Astrocyte (in vitro differentiated cells and primary cell): ENCODE measurements around the gene P4HA2. TPM values are rescaled to one million over a fixed set of nuclear protein-coding genes. Genes with fewer than 3 reads are reported as not detected.
A peak's percentile ranks its signal among the peaks of the same experiment; 100 is the strongest.

Source experiments
- DNase-seq: peaks from one replicate; pipeline ENCODE4 v3.0.0-alpha.2; 2010; ENCODE audit warnings: low read depth
- FAIRE-seq: peaks from 2 replicates; lab custom pipeline; 2011; peaks lifted over from hg19 to GRCh38; lab: Jason Lieb, UNC
- H2AFZ ChIP-seq: 2 replicates; pipeline ENCODE4 v1.6.0; 2012; ENCODE audit warnings: low read depth, low read length, inconsistent platforms
- H3K27ac ChIP-seq: 2 replicates; pipeline ENCODE4 v1.5.1; 2011; ENCODE audit warnings: low read depth, low read length, inconsistent platforms
- H3K27me3 ChIP-seq: 2 replicates; pipeline ENCODE4 v1.6.0; 2011; ENCODE audit warnings: low read length, inconsistent platforms; ENCODE audit not compliant: insufficient read depth
- H3K36me3 ChIP-seq: 2 replicates; pipeline ENCODE4 v1.5.1; 2011; ENCODE audit warnings: low read length, inconsistent platforms; ENCODE audit not compliant: insufficient read depth
- H3K4me1 ChIP-seq: 2 replicates; pipeline ENCODE4 v1.5.1; 2011; ENCODE audit warnings: low read length, inconsistent platforms; ENCODE audit not compliant: insufficient read depth
- H3K4me2 ChIP-seq: 2 replicates; pipeline ENCODE4 v1.6.0; 2012; ENCODE audit warnings: low read length, inconsistent platforms
- H3K4me3 ChIP-seq: 2 replicates; pipeline ENCODE4 v1.5.1; 2011; ENCODE audit warnings: low read depth, mild to moderate bottlenecking, low read length, inconsistent platforms; ENCODE audit not compliant: insufficient read depth
- H3K79me2 ChIP-seq: 2 replicates; pipeline ENCODE4 v1.6.0; 2012; ENCODE audit warnings: mild to moderate bottlenecking, low read length, inconsistent platforms; ENCODE audit not compliant: insufficient read depth
- H3K9ac ChIP-seq: 2 replicates; pipeline ENCODE4 v1.6.0; 2012; ENCODE audit warnings: mild to moderate bottlenecking, low read length, inconsistent platforms
- H3K9me3 ChIP-seq: 2 replicates; pipeline ENCODE4 v1.5.1; 2012; ENCODE audit warnings: low read depth, mild to moderate bottlenecking, low read length, inconsistent platforms; ENCODE audit not compliant: insufficient read depth
- H4K20me1 ChIP-seq: 2 replicates; pipeline ENCODE4 v1.6.0; 2012; ENCODE audit warnings: low read length, inconsistent platforms; ENCODE audit not compliant: insufficient read depth
- H3K27ac Mint-ChIP-seq: one replicate; pipeline ENCODE4 v1.8.0; 2021; ENCODE audit warnings: mild to moderate bottlenecking, mixed read lengths; ENCODE audit not compliant: unreplicated experiment
- H3K27me3 Mint-ChIP-seq: one replicate; pipeline ENCODE4 v1.8.0; 2021; ENCODE audit warnings: low read depth, mixed read lengths; ENCODE audit not compliant: unreplicated experiment
- H3K36me3 Mint-ChIP-seq: one replicate; pipeline ENCODE4 v1.8.0; 2021; ENCODE audit warnings: low read depth, mixed read lengths; ENCODE audit not compliant: unreplicated experiment
- H3K4me1 Mint-ChIP-seq: one replicate; pipeline ENCODE4 v1.8.0; 2021; ENCODE audit warnings: low read depth, mixed read lengths; ENCODE audit not compliant: unreplicated experiment
- H3K4me3 Mint-ChIP-seq: one replicate; pipeline ENCODE4 v1.8.0; 2021; ENCODE audit warnings: mild to moderate bottlenecking, moderate library complexity, mixed read lengths; ENCODE audit not compliant: unreplicated experiment
- H3K9me3 Mint-ChIP-seq: one replicate; pipeline ENCODE4 v1.8.0; 2021; ENCODE audit warnings: mild to moderate bottlenecking, mixed read lengths; ENCODE audit not compliant: unreplicated experiment
- EZH2 ChIP-seq: IDR thresholded peaks from 2 replicates; pipeline ENCODE4 v1.6.1; 2012; ENCODE audit warnings: mild to moderate bottlenecking, low read length, inconsistent platforms; ENCODE audit not compliant: insufficient read depth
- total RNA-seq: library from RNA; stranded (reverse); gene quantifications from 2 replicates; pipeline ENCODE4 v1.2.1, GENCODE V29; 2021
- TF ChIP-seq, protein P1 (sequence below): IDR thresholded peaks from 2 replicates; pipeline ENCODE4 v1.5.1; 2011; ENCODE audit warnings: low read depth, mild to moderate bottlenecking, inconsistent platforms, low read length, moderate library complexity; ENCODE audit not compliant: insufficient read depth

The P4HA2 gene
- total RNA-seq, 1 donor from 2014 or later = 214 TPM

- Mint-ChIP-seq H3K4me3 (no peak overlapping the region), H3K27ac (no peak overlapping the region), H3K27me3 (no peaks in the 10 kb centered on the region), H3K9me3 (no peaks in the 10 kb centered on the region), H3K4me1 (peaks cover 20% of the 10 kb centered on the region), H3K36me3 (peaks cover 28% of the 10 kb centered on the region)
- Histone ChIP-seq H3K9me3 (no peaks in the 10 kb centered on the region), H3K79me2 (peaks cover 21% of the 10 kb centered on the region), H3K9ac (no peak overlapping the region), H3K27me3 (no peaks in the 10 kb centered on the region), H3K4me2 (no peak overlapping the region), H2AFZ (no peak overlapping the region), H3K36me3 (peaks cover 20% of the 10 kb centered on the region), H3K4me3 (no peak overlapping the region), H3K27ac (no peak overlapping the region), H4K20me1 (peaks cover 58% of the 10 kb centered on the region), H3K4me1 (peaks cover 13% of the 10 kb centered on the region)
- FAIRE-seq = no peak
- DNase-seq = no peak
- TF ChIP-seq EZH2 = no peak
- TF ChIP-seq, protein P1, sequence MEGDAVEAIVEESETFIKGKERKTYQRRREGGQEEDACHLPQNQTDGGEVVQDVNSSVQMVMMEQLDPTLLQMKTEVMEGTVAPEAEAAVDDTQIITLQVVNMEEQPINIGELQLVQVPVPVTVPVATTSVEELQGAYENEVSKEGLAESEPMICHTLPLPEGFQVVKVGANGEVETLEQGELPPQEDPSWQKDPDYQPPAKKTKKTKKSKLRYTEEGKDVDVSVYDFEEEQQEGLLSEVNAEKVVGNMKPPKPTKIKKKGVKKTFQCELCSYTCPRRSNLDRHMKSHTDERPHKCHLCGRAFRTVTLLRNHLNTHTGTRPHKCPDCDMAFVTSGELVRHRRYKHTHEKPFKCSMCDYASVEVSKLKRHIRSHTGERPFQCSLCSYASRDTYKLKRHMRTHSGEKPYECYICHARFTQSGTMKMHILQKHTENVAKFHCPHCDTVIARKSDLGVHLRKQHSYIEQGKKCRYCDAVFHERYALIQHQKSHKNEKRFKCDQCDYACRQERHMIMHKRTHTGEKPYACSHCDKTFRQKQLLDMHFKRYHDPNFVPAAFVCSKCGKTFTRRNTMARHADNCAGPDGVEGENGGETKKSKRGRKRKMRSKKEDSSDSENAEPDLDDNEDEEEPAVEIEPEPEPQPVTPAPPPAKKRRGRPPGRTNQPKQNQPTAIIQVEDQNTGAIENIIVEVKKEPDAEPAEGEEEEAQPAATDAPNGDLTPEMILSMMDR = no peak
Observed at GRCh38 chr5:132273631-132274030, 46.0 kb upstream of the P4HA2 start.

DNA sequence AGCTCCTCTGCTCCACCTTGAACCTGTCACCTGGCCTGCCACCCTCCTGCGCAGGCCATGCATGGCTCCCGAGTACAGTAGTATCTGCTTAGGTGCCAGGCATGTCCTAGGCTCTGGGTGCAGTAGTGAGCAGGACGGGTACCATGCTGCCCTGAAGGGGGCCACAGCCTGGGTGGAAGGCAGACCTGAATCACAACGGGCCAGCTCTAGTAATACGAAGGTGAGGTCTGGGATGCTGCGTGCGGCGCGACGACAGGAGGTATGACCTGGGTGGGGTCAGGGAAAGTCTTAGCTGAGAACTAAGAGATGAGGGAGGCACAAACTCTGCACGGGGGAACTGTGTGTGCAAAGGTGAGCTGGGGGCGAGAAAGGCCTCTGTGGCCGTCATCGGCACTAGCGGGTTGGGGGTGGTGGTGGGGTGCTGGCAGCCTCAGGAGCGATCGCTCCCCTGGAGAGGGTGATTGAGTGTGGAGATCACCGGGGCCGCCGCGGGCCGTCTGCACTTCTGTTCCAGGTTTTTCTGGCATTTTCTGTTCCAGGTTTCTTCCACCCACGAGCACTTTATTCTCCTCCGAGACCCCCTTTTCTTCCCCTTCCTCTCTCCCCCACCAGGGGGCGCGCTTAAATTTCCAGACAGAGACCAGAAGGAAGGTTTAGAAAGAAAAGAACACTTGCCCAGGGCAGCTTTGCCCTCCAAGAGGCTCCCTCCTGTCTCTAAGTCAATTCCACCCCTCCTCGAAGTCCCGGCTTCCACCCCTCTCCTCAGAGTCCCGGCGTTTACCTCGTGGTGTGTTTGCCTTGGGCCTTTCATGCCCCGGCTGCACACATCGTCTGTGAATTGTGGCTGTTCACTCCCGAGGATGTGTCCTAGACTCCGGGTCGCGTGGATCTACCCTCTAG, 44.9 kb upstream of the P4HA2 start:
- H3K79me2 ChIP-seq = peaks cover 32% of the 10 kb centered on the region
- peaks cover 29% of the 10 kb centered on the region for H3K36me3 Mint-ChIP-seq
- H3K4me1 ChIP-seq = peaks cover 24% of the 10 kb centered on the region
- H3K4me2 ChIP-seq = no peak overlapping the region
- no peaks in the 10 kb centered on the region for H3K27me3 ChIP-seq
- no peak overlapping the region for H3K4me3 ChIP-seq
- H3K9ac ChIP-seq = no peak overlapping the region
- FAIRE-seq (no peak), DNase-seq (no peak)
- no peak for TF ChIP-seq EZH2
- TF ChIP-seq, protein P1 = peak; percentile 80
- peaks cover 68% of the 10 kb centered on the region for H4K20me1 ChIP-seq
- no peak overlapping the region for H3K4me3 Mint-ChIP-seq
- no peaks in the 10 kb centered on the region for H3K9me3 Mint-ChIP-seq
- no peak overlapping the region for H2AFZ ChIP-seq
- no peaks in the 10 kb centered on the region for H3K9me3 ChIP-seq
- no peaks in the 10 kb centered on the region for H3K27me3 Mint-ChIP-seq
- no peak overlapping the region for H3K27ac ChIP-seq
- peak overlapping the region; percentile 26 for H3K27ac Mint-ChIP-seq
- H3K36me3 ChIP-seq = peaks cover 21% of the 10 kb centered on the region
- H3K4me1 Mint-ChIP-seq = peaks cover 16% of the 10 kb centered on the region
